A673 (cell line): ENCODE measurements around the gene DLGAP1.

Source experiments
- CTCF ChIP-seq: fragments of 300-800, 200-600 bp; sonication (generic); conservative IDR thresholded peaks from 2 replicates; pipeline ENCODE4 v1.5.1; 2017; ENCODE audit warnings: low read depth, mild to moderate bottlenecking, antibody characterized with exemption, low read length, moderate library complexity, mixed read lengths
- EZH2 ChIP-seq: fragments of 200-600 bp; sonication (generic); IDR thresholded peaks from 2 replicates; pipeline ENCODE4 v1.6.1; 2017; ENCODE audit warnings: borderline replicate concordance, low read depth, mild to moderate bottlenecking, mixed read lengths, antibody characterized with exemption, low read length; ENCODE audit not compliant: poor library complexity, severe bottlenecking

GRCh38 chr18:3877678-3878077 is 577.4 kb downstream of the DLGAP1 start:
- TF ChIP-seq EZH2 (no peak), CTCF (no peak)
